OCI-LY7 (cell line): ENCODE measurements around the gene EIF3L.

ENCODE experiments used
- CTCF ChIP-seq: fragments of 200-600 bp; sonication (generic); conservative IDR thresholded peaks from 2 replicates; pipeline ENCODE4 v1.5.1; 2014; ENCODE audit warnings: mild to moderate bottlenecking, antibody characterized with exemption, low read length, moderate library complexity, mixed read lengths
- EZH2phosphoT487 ChIP-seq: fragments of 200-600 bp; sonication (generic); IDR thresholded peaks from 2 replicates; pipeline ENCODE4 v1.6.1; 2018; ENCODE audit warnings: low read depth, borderline replicate concordance, mild to moderate bottlenecking, mixed run types, antibody characterized with exemption, low read length, moderate library complexity, mixed read lengths

DNA sequence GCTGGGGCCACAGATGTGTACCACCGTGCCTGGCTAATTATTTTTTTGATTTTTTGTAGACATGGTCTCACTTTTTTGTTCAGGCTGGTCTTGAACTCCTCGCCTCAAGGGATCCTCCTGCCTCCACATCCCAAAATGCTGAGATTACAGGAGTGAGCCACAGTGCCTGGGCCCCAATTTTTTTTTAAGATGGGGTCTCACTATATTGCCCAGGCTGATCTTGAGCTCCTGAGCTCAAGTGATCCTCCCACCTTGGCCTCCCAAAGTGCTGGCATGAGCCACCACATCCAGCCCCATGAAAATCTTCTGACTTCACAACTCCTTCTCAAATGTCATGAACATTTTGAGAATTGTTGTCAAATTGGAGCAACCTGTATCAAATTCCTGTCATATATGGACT, 2.8 kb upstream of the EIF3L start:
- TF ChIP-seq CTCF, result no peak
- TF ChIP-seq EZH2phosphoT487, result no peak
